ENCODE data around the gene MICOS13.
A peak's percentile ranks its signal among the peaks of the same experiment; 100 is the strongest.

The MICOS13 gene

DNA sequence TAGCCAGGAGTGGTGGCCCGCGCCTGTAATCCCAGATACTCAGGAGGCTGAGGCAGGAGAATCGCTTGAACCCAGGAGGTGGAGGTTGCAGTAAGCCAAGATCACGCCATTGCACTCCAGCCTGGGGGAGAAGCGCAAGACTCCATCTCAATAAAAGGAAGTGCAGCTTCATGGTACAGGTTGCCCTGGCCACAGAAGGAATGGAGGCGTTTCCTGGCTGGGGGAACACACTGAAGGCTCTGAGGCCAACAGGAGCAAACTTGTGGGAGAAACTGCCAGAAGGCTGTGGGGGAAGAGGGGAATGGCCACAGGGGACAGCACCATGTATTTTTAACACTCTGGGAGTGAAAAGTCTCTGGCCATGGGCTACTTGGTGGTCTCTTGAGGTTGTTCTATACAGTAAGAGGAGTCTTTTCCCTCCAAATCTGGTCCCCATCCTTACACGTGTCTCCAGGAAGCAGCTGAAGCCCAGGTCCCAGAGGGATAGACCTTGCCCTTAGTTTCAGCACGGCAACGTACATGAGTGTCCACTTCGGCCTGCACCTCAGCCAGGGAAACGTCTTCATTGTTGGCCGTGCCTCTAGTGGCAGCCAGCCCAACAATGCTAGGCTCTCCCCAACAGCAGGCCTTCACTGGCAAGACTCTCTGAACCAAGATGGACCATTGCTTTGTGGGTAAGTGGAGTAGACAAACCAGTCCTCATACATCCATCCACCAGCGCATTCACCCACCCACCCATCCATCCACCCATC, 7.4 kb downstream of the MICOS13 start:
- no peak overlapping the region for H3K27ac Mint-ChIP-seq
- H3K27me3 Mint-ChIP-seq = no peaks in the 10 kb centered on the region
- no peaks in the 10 kb centered on the region for H3K9me3 Mint-ChIP-seq
- no peaks in the 10 kb centered on the region for H3K4me1 Mint-ChIP-seq (ENCODE audit: low read depth)
- H3K4me3 Mint-ChIP-seq = no peak overlapping the region
- peaks cover 28% of the 10 kb centered on the region for H3K36me3 Mint-ChIP-seq (ENCODE audit: low read depth)

DNA sequence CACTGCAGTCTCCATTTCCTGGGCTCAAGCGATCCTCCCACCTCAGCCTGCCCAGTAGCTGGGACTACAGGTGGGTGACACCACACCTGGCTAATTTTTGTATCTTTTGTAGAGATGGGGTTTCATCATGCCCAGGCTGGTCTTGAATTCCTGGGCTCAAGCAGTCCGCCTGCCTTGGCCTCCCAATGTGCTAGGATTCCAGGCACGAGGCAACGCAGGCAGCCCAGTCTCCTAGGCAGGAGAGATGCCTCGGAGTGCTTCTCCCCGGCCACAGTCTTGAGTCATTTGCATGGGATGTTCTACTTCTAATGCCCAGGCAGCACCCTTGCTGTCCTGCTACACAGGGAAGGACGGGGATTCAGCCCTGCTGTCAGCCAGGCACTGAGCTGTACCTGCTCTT, 8.7 kb downstream of the MICOS13 start:
- no peaks in the 10 kb centered on the region for H3K27me3 Mint-ChIP-seq
- peaks cover 40% of the 10 kb centered on the region for H3K36me3 Mint-ChIP-seq (ENCODE audit: low read depth)
- peak overlapping the region; percentile 21 for H3K27ac Mint-ChIP-seq
- H3K4me1 Mint-ChIP-seq (ENCODE audit: low read depth) = no peaks in the 10 kb centered on the region
- no peak overlapping the region for H3K4me3 Mint-ChIP-seq
- no peaks in the 10 kb centered on the region for H3K9me3 Mint-ChIP-seq

DNA sequence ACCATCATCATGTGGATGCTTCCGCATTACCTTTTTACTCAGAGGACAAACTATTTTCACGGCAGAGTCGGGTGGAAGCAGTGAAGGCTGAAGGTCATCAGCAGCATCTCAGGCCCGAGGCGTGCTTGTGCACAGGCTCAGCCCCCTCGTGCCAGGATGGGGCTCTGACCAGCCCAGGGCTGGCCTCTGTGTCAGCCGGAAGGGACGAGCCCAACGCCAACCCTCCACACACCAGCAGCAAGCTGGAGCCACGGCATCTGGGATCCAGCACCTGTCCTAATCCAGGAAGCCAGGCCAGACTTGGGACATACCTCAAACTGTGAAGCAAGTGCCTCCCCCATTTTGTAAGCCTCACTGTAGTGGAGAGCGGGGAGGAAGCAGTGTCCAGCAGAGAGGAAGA, 11.1 kb downstream of the MICOS13 start:
- peaks cover 62% of the 10 kb centered on the region for H3K36me3 Mint-ChIP-seq (ENCODE audit: low read depth)
- H3K27me3 Mint-ChIP-seq = no peaks in the 10 kb centered on the region
- peaks cover 16% of the 10 kb centered on the region for H3K4me1 Mint-ChIP-seq (ENCODE audit: low read depth)
- H3K27ac Mint-ChIP-seq = no peak overlapping the region
- H3K4me3 Mint-ChIP-seq = no peak overlapping the region
- no peaks in the 10 kb centered on the region for H3K9me3 Mint-ChIP-seq

DNA sequence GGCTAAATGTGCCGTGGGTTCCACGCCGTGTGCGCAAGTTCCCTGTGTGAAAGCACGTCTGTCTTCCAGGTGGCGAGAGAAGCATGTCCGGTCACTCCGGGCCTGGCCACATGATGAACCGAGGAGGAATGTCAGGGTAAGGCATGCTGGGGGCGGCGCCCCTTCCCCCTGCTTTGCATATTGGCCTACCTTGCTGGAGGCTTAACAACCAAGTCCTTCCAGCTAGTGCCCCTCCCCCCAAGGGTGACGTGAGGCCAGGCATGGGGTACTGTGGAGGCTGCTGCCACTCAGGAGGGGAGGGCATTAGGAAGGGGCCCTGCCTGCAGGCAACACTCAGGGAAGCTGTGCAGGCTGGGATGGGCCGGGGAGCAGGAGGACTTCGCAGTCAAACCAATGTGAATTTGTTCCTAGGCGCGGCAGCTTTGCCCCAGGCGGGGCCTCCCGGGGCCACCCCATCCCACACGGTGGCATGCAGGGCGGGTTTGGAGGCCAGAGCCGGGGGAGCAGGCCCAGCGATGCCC, 12.5 kb downstream of the MICOS13 start:
- peaks cover 65% of the 10 kb centered on the region for H3K36me3 Mint-ChIP-seq (ENCODE audit: low read depth)

DNA sequence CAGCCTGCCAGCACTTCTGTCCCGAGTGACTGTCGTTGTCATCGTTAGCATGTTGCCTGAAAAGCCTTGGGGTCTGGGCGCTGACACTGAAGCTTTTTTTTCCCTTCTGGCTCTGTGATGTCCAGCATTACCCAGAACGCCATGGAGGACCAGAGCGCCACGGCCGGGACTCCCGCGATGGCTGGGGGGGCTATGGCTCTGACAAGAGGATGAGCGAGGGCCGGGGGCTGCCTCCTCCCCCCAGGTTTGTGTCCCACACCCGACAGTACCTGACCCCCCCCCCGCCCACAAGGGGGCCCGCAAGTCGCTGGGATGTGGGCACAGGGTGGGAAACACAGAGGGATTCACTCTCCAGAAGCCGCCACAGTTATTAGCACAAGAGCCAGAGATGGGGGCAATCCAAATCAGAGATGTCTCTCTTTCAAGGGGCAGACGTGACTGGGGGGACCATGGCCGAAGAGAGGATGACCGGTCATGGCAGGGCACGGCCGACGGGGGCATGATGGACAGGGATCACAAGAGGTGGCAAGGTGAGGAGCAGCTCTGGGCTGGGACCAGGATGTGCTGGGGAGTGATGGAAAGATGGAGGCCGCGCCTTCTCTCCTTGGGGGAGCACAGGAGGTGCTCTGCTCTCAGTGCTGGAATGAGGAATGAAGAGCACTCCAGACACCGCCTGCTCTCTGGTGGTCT, 13.2 kb downstream of the MICOS13 start:
- H3K4me3 Mint-ChIP-seq = no peak overlapping the region
- no peaks in the 10 kb centered on the region for H3K9me3 Mint-ChIP-seq
- H3K36me3 Mint-ChIP-seq (ENCODE audit: low read depth) = peaks cover 64% of the 10 kb centered on the region
- peak overlapping the region; percentile 40 for H3K27ac Mint-ChIP-seq
- H3K4me1 Mint-ChIP-seq (ENCODE audit: low read depth) = peaks cover 16% of the 10 kb centered on the region
- H3K27me3 Mint-ChIP-seq = no peaks in the 10 kb centered on the region

More for the DNA sequence above, 12.5 kb downstream of the MICOS13 start:
- H3K9me3 Mint-ChIP-seq = no peaks in the 10 kb centered on the region
- no peaks in the 10 kb centered on the region for H3K27me3 Mint-ChIP-seq
- no peak overlapping the region for H3K27ac Mint-ChIP-seq
- H3K4me1 Mint-ChIP-seq (ENCODE audit: low read depth) = peaks cover 16% of the 10 kb centered on the region
- no peak overlapping the region for H3K4me3 Mint-ChIP-seq

DNA sequence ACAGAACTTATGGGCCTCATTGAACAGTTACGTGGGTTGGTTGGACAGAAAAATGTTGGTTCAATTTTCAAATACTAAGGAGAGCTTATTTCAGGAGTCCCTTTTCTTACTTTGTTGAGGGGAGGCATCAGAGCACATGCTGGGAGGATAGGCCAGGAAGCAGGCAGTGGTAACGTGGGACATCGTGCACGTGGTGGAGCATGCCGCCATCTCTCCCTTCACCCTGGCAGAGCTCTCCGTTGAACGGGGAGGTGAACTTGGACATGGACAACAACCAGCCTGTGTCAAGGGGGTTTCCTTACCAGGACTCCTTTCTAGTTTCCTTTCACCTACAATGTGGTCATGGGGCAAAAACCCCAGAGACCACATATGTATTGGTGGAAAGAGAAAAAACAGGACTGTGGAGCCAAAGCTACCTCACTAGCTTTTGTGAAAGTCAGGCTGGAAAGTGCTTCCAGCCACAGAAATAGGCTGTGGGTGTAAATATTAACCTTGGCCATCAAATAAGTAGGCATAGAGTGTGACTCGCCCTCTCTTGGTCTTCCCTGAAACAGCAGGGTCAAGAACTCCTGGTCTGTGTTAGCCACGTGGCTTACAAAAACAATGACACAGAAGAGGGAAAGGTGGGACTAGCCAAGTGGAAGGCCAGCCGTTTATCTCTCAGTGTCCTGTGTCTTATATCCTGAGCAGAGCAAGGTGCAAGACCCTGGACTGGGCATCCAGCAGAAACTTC, 14.4 kb downstream of the MICOS13 start:
- Mint-ChIP-seq H3K4me3 (no peak overlapping the region), H3K36me3 (ENCODE audit: low read depth) (peaks cover 69% of the 10 kb centered on the region), H3K27ac (peak overlapping the region; percentile 75), H3K27me3 (no peaks in the 10 kb centered on the region), H3K9me3 (no peaks in the 10 kb centered on the region), H3K4me1 (ENCODE audit: low read depth) (peaks cover 16% of the 10 kb centered on the region)

DNA sequence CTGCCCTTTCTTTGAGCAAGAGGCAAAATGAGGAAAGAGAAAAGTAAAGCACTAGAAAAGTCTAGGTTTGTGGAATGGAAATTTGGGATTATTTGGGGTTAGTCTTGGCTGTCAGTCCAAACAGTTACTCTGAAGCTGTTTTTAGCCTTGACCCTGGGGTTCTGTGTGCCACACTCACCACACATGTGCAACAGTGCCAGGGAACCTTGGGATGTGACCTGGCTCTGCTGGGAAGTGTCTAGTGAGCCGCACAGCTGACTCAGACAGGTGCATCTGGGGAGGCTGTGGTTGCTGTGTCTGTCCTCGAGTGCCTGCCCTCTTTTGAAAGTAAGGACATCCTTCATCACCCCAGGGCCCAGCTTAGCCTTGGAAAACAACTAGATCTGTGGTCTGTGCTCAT, 15.8 kb downstream of the MICOS13 start:
- Mint-ChIP-seq H3K9me3 (no peaks in the 10 kb centered on the region), H3K27ac (no peak overlapping the region), H3K4me3 (no peak overlapping the region), H3K27me3 (no peaks in the 10 kb centered on the region), H3K4me1 (ENCODE audit: low read depth) (peaks cover 16% of the 10 kb centered on the region), H3K36me3 (ENCODE audit: low read depth) (peaks cover 71% of the 10 kb centered on the region)

DNA sequence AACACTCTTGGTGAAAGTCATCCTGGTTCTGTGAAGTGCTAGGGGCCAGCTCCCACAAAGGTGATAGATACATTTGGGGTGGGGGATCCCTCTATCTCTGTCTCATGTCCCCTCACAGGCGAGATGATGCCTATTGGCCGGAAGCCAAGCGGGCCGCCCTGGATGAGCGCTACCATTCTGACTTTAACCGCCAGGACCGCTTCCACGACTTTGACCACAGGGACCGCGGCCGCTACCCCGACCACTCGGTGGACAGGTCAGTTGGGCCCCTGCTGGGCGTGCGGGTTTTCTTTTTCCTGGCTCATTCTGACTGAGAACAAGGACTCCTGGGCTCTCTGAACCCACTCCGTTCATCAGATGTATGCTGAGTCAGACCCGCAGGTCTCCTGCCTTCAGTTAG, 16.4 kb downstream of the MICOS13 start:
- Mint-ChIP-seq H3K4me1 (ENCODE audit: low read depth) (peaks cover 16% of the 10 kb centered on the region), H3K36me3 (ENCODE audit: low read depth) (peaks cover 65% of the 10 kb centered on the region), H3K27me3 (no peaks in the 10 kb centered on the region), H3K9me3 (no peaks in the 10 kb centered on the region), H3K4me3 (no peak overlapping the region), H3K27ac (peak overlapping the region; percentile 45)

DNA sequence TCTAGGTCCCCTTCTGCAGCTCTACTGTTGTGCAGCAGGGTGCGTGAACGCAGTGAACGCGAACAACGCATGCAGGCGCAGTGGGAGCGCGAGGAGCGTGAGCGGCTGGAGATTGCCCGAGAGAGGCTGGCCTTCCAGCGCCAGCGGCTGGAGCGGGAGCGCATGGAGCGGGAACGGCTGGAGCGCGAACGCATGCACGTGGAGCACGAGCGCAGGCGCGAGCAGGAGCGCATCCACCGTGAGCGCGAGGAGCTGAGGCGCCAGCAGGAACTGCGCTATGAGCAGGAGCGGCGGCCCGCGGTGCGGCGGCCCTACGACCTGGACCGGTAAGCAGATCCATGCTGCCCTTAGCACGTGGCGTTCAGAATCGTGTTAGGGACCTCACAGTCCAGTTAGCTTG, 18.8 kb downstream of the MICOS13 start:
- Mint-ChIP-seq H3K4me3 (no peak overlapping the region), H3K27ac (no peak overlapping the region), H3K4me1 (ENCODE audit: low read depth) (peaks cover 16% of the 10 kb centered on the region), H3K9me3 (no peaks in the 10 kb centered on the region), H3K36me3 (ENCODE audit: low read depth) (peaks cover 56% of the 10 kb centered on the region), H3K27me3 (no peaks in the 10 kb centered on the region)

DNA sequence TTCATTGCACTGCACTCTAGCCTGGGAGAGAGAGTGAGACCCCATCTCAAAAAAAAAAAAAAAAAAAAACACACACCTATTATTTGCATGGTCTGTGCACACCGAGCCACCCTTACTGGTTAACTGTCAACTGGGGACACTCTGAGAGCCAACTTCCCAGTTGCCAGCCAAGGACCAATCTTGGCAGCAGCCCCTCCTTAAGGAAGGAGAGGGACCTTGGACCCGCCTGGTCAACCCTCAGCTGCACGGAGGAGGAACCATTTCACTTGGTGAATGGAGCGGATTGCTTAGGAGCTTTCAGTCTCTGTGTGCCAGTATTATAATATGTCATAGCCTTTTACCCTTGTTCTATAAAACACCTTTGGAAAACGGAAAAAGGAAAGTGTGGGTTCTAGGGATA, 24.9 kb downstream of the MICOS13 start:
- Mint-ChIP-seq H3K27me3 (no peaks in the 10 kb centered on the region), H3K9me3 (no peaks in the 10 kb centered on the region), H3K36me3 (ENCODE audit: low read depth) (peaks cover 59% of the 10 kb centered on the region), H3K4me1 (ENCODE audit: low read depth) (no peaks in the 10 kb centered on the region), H3K4me3 (no peak overlapping the region), H3K27ac (no peak overlapping the region)

DNA sequence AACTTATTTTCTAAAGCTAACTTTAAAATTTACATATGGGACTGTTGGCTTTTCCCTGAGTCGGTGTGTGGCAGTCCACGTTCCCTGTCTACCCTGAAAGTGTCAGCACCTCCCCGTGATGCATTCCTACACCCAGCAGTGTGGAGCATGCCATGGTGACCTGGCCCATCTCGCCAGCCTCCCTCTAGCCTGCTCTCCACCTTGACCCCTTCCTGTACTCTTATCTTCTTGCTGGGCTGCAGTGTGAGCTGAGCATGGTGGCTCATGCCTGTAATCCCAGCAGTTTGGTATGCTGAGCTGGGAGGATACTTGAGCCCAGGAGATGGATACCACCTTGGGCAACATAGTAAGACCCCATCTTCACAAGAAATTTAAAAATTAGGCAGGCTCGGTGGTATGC, 25.4 kb downstream of the MICOS13 start:
- H3K4me3 Mint-ChIP-seq = no peak overlapping the region
- H3K4me1 Mint-ChIP-seq (ENCODE audit: low read depth) = no peaks in the 10 kb centered on the region
- no peak overlapping the region for H3K27ac Mint-ChIP-seq
- no peaks in the 10 kb centered on the region for H3K27me3 Mint-ChIP-seq
- peaks cover 62% of the 10 kb centered on the region for H3K36me3 Mint-ChIP-seq (ENCODE audit: low read depth)
- H3K9me3 Mint-ChIP-seq = no peaks in the 10 kb centered on the region

DNA sequence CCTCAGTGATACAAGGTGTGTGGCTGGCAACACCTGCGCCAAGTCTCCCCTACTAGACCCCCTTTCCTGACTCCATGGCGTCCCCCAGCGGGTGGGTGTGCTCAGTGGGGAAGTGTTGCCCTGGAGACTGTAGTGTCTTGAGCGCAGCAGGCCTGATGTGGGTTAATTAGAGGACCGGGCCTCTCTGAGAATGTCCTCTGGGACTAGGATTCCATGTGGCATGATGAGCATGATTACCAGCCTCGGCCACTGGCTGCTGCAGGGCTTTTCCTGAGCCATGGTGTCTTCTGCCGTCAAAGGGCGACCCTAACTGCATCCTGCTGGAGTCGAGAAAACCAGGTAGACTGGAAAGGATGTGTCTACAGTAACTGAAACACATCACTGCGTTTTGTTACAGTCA, 28.1 kb downstream of the MICOS13 start:
- Mint-ChIP-seq H3K4me3 (no peak overlapping the region), H3K27ac (no peak overlapping the region), H3K36me3 (ENCODE audit: low read depth) (peaks cover 71% of the 10 kb centered on the region), H3K4me1 (ENCODE audit: low read depth) (no peaks in the 10 kb centered on the region), H3K27me3 (no peaks in the 10 kb centered on the region), H3K9me3 (no peaks in the 10 kb centered on the region)

DNA sequence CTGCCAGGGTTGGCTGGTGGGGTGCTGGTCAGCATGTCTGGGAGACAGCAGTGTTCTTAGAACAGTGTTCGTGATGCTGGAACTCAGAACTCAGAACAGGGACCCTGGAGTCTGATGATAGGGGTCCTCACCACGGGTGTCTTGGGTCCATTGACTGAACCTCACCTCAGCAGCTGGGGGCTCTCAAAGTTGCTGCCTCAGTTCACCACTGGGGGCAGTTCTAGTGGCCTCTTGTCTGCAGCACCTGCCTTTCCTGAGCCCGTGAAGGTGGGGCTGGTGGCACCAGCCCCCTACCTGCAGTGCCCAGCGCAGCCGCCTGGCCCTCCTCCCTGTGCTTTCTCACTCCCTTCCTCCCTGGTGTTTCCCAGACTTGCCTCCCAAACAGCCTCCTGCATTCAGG, 29.0 kb downstream of the MICOS13 start:
- Mint-ChIP-seq H3K27ac (no peak overlapping the region), H3K36me3 (ENCODE audit: low read depth) (peaks cover 75% of the 10 kb centered on the region), H3K9me3 (no peaks in the 10 kb centered on the region), H3K4me3 (no peak overlapping the region), H3K27me3 (no peaks in the 10 kb centered on the region), H3K4me1 (ENCODE audit: low read depth) (no peaks in the 10 kb centered on the region)

DNA sequence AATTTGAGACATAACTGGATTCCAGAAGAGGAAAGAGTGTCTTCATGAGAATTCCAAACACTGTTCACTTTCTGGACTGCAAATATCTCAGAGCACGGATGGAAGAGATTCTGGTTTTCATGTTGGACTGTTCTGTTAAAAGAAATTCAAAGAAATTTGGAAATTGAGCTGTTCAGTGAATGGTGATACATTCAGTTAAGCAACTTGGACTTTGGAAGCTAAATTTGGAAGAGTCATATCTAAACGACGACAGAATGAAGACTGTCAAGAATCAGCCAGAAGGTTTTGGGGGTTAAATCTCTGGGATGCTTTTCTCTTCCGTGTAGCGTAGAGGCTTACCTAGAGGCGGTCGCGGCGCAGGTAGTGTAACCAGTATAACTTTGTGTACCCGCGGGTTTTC, 31.9 kb downstream of the MICOS13 start:
- H3K4me3 Mint-ChIP-seq = no peak overlapping the region
- H3K27me3 Mint-ChIP-seq = no peaks in the 10 kb centered on the region
- no peaks in the 10 kb centered on the region for H3K4me1 Mint-ChIP-seq (ENCODE audit: low read depth)
- H3K27ac Mint-ChIP-seq = no peak overlapping the region
- H3K36me3 Mint-ChIP-seq (ENCODE audit: low read depth) = peaks cover 81% of the 10 kb centered on the region
- H3K9me3 Mint-ChIP-seq = no peaks in the 10 kb centered on the region

DNA sequence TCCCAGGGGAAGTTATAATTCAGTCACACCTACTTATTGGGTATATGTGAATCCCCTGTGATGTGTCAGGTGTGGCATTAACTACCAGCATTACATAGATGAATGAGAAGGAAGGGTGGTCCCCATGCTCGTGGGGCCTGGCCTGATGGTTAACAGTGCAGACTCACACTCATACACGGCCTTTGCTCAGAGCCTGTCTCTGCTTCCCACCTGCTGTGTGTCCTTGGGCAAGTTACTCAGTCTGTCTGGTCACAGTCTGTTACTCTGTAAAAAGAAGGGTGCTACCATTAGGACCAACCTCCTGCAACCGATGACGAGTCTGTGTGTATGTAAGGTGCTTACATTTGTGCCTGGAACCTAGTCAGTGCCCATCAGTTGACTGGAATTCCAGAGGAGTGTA, 33.6 kb downstream of the MICOS13 start:
- Mint-ChIP-seq H3K27ac (peak overlapping the region; percentile 45), H3K4me3 (no peak overlapping the region), H3K9me3 (no peaks in the 10 kb centered on the region)

More for the DNA sequence above, 33.6 kb downstream of the MICOS13 start:
- H3K27me3 Mint-ChIP-seq = no peaks in the 10 kb centered on the region
- H3K4me1 Mint-ChIP-seq (ENCODE audit: low read depth) = peaks cover under 1% of the 10 kb centered on the region
- H3K36me3 Mint-ChIP-seq (ENCODE audit: low read depth) = peaks cover 81% of the 10 kb centered on the region
